Body of pancreas (tissue), 4 donors: ENCODE results near the gene BLOC1S3.

Source experiments
- POLR2A ChIP-seq, 3 donors: fragments of 450-650 bp; IDR thresholded peaks; one replicate each; pipeline ENCODE4 v1.6.1; 2016; ENCODE audit warnings: antibody characterized with exemption in 3 of 3, mild to moderate bottlenecking in 2 of 3
- TF ChIP-seq, protein P1 (sequence below), 7 experiments: fragments of 450-650 bp in 4 of 7; fragments of 200-600 bp in 3 of 7; sonication (generic) in 3 of 7; IDR thresholded peaks; one replicate each; pipeline ENCODE4 v1.5.1; 2016 to 2019; ENCODE audit warnings: antibody characterized with exemption in 7 of 7

GRCh38 chr19:45141203-45141900 lies 37.2 kb upstream of the BLOC1S3 start:
- TF ChIP-seq, protein P1, sequence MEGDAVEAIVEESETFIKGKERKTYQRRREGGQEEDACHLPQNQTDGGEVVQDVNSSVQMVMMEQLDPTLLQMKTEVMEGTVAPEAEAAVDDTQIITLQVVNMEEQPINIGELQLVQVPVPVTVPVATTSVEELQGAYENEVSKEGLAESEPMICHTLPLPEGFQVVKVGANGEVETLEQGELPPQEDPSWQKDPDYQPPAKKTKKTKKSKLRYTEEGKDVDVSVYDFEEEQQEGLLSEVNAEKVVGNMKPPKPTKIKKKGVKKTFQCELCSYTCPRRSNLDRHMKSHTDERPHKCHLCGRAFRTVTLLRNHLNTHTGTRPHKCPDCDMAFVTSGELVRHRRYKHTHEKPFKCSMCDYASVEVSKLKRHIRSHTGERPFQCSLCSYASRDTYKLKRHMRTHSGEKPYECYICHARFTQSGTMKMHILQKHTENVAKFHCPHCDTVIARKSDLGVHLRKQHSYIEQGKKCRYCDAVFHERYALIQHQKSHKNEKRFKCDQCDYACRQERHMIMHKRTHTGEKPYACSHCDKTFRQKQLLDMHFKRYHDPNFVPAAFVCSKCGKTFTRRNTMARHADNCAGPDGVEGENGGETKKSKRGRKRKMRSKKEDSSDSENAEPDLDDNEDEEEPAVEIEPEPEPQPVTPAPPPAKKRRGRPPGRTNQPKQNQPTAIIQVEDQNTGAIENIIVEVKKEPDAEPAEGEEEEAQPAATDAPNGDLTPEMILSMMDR (IDR thresholded peaks at IDR 0.05), result no peak
- TF ChIP-seq POLR2A (IDR thresholded peaks at IDR 0.05), result no peak
